Measurements from ENCODE around the gene LPP.

Gene LPP

GRCh38 chr3:188403404-188403803 is 249.4 kb downstream of the LPP start:
- Histone ChIP-seq H2AFZ (ENCODE audit: low read length) (no peak overlapping the region), H3K4me3 (ENCODE audit: low read length) (no peak overlapping the region), H3K9me3 (replicated peaks; ENCODE audit: insufficient read depth, low read length) (no peaks in the 10 kb centered on the region), H3K4me2 (ENCODE audit: low read depth, low read length) (no peak overlapping the region), H3K27me3 (replicated peaks; ENCODE audit: insufficient read depth, low read length) (peaks cover 36% of the 10 kb centered on the region), H3K27ac (ENCODE audit: low read length) (no peak overlapping the region), H3K9me2 (replicated peaks; ENCODE audit: insufficient read depth, low read length) (no peaks in the 10 kb centered on the region), H3F3A (ENCODE audit: insufficient read depth, low read length) (peaks cover 17% of the 10 kb centered on the region), H4K20me1 (ENCODE audit: insufficient read depth, low read length) (no peaks in the 10 kb centered on the region), H3K9ac (ENCODE audit: low read length) (no peak overlapping the region), H3K36me3 (replicated peaks; ENCODE audit: insufficient read depth, low read length) (no peaks in the 10 kb centered on the region), H3K4me1 (ENCODE audit: low read length) (peaks cover 10% of the 10 kb centered on the region), H3K79me2 (ENCODE audit: low read length) (no peaks in the 10 kb centered on the region)
- DNase-seq: peak; percentile 38
- TF ChIP-seq EZH2phosphoT487 (IDR thresholded peaks at IDR 0.05; ENCODE audit: low read length) (no peak), EZH2 (optimal IDR thresholded peaks at IDR 0.05; ENCODE audit: low read depth, low read length) (no peak), CTCF (IDR thresholded peaks at IDR 0.05; ENCODE audit: low read length) (no peak)

DNA sequence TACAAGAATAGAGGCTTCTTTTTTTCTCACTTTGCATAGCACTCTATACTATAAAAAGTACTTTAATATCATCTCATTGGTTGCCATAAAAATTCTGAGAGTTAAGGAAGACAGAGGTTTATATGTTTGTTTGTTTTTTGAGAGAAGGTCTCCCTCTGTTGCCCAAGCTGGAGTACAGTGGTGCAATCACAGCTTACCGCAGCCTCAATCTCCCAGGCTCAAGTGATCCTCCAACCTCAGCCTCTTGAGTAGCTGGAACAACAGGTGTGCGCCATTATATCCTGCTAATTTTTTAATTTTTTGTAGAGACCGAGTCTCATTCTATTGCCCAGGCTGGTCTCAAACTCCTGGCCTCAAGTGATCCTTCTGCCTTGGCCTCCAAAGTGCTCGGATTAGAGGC is 250.2 kb downstream of the LPP start:
- peaks cover 30% of the 10 kb centered on the region for H3K27me3 ChIP-seq (replicated peaks; ENCODE audit: insufficient read depth, low read length)
- H3K9me3 ChIP-seq (replicated peaks; ENCODE audit: insufficient read depth, low read length): no peaks in the 10 kb centered on the region
- H3K79me2 ChIP-seq (ENCODE audit: low read length): no peaks in the 10 kb centered on the region
- H3F3A ChIP-seq (ENCODE audit: insufficient read depth, low read length): peaks cover 17% of the 10 kb centered on the region
- H3K27ac ChIP-seq (ENCODE audit: low read length): no peak overlapping the region
- H3K4me2 ChIP-seq (ENCODE audit: low read depth, low read length): no peak overlapping the region
- H3K9ac ChIP-seq (ENCODE audit: low read length): no peak overlapping the region
- no peaks in the 10 kb centered on the region for H3K36me3 ChIP-seq (replicated peaks; ENCODE audit: insufficient read depth, low read length)
- DNase-seq: no peak
- H4K20me1 ChIP-seq (ENCODE audit: insufficient read depth, low read length): no peaks in the 10 kb centered on the region
- TF ChIP-seq EZH2phosphoT487 (IDR thresholded peaks at IDR 0.05; ENCODE audit: low read length) (no peak), CTCF (IDR thresholded peaks at IDR 0.05; ENCODE audit: low read length) (no peak), EZH2 (optimal IDR thresholded peaks at IDR 0.05; ENCODE audit: low read depth, low read length) (no peak)
- H2AFZ ChIP-seq (ENCODE audit: low read length): no peak overlapping the region
- peaks cover 10% of the 10 kb centered on the region for H3K4me1 ChIP-seq (ENCODE audit: low read length)
- no peak overlapping the region for H3K4me3 ChIP-seq (ENCODE audit: low read length)
- no peaks in the 10 kb centered on the region for H3K9me2 ChIP-seq (replicated peaks; ENCODE audit: insufficient read depth, low read length)

DNA sequence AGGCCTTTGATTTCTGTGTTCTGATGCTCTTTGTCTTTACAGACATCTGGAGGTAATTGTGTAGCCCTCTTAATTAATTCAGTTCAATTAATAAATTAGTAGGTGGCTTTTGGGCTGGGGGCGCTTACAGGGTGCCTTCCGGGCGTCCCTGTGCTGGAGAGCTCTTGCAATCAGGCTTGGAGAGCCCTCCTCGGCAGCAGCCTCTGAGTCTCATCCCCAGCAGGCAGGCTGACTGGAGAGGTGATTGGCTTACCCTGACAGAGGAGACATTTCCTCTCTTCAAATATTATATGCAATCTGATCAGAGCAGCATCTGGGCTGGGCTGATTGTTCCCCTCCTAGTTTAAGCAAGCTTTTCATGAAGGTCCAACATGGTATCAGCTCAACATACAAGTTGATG is 250.7 kb downstream of the LPP start:
- Histone ChIP-seq H3K9ac (ENCODE audit: low read length) (no peak overlapping the region), H3K36me3 (replicated peaks; ENCODE audit: insufficient read depth, low read length) (no peaks in the 10 kb centered on the region), H3K27ac (ENCODE audit: low read length) (no peak overlapping the region), H3K27me3 (replicated peaks; ENCODE audit: insufficient read depth, low read length) (peaks cover 24% of the 10 kb centered on the region), H3K4me1 (ENCODE audit: low read length) (peaks cover 10% of the 10 kb centered on the region), H3K4me3 (ENCODE audit: low read length) (no peak overlapping the region), H4K20me1 (ENCODE audit: insufficient read depth, low read length) (no peaks in the 10 kb centered on the region), H3K79me2 (ENCODE audit: low read length) (no peaks in the 10 kb centered on the region), H3K4me2 (ENCODE audit: low read depth, low read length) (no peak overlapping the region), H3K9me3 (replicated peaks; ENCODE audit: insufficient read depth, low read length) (no peaks in the 10 kb centered on the region), H3K9me2 (replicated peaks; ENCODE audit: insufficient read depth, low read length) (no peaks in the 10 kb centered on the region), H2AFZ (ENCODE audit: low read length) (no peak overlapping the region), H3F3A (ENCODE audit: insufficient read depth, low read length) (peaks cover 17% of the 10 kb centered on the region)
- TF ChIP-seq CTCF (IDR thresholded peaks at IDR 0.05; ENCODE audit: low read length) (no peak), EZH2phosphoT487 (IDR thresholded peaks at IDR 0.05; ENCODE audit: low read length) (no peak), EZH2 (optimal IDR thresholded peaks at IDR 0.05; ENCODE audit: low read depth, low read length) (no peak)
- no peak for DNase-seq

All from MM.1S (cell line).